CD8-positive, alpha-beta memory T cell (primary cell): ENCODE results near the gene DNAH10. TPM values are rescaled to one million over a fixed set of nuclear protein-coding genes. Genes with fewer than 3 reads are reported as not detected.

ENCODE experiments used
- CTCF ChIA-PET: fragments of 350-600 bp; sonication (Branson Sonifier 250); formaldehyde crosslinking; loops from one replicate; lab custom pipeline; 2021; ENCODE audit warnings: antibody characterized with exemption; lab: Charles Lee
- POLR2A ChIA-PET: fragments of 350-600 bp; sonication (Branson Sonifier 250); formaldehyde crosslinking; loops from one replicate; lab custom pipeline; 2021; ENCODE audit warnings: antibody characterized with exemption; lab: Charles Lee
- DNase-seq, 5 donors: peaks; one replicate each; pipeline versions ENCODE4 v3.0.0 to v3.0.0-alpha.2; 2020 to 2022; ENCODE audit warnings: mixed read lengths in 1 of 5
- H3K27ac ChIP-seq: one replicate; pipeline ENCODE4 v1.7.0; 2013; ENCODE audit warnings: low read depth, mild to moderate bottlenecking, low read length, moderate library complexity
- H3K27me3 ChIP-seq: 2 replicates; pipeline ENCODE4 v1.7.0; 2013; ENCODE audit warnings: low read length, mild to moderate bottlenecking; ENCODE audit not compliant: insufficient read depth, poor library complexity, severe bottlenecking
- H3K36me3 ChIP-seq: 2 replicates; pipeline ENCODE4 v1.7.0; 2013; ENCODE audit warnings: mild to moderate bottlenecking, low read length, moderate library complexity; ENCODE audit not compliant: insufficient read depth
- H3K4me1 ChIP-seq: 2 replicates; pipeline ENCODE4 v1.7.0; 2013; ENCODE audit warnings: mild to moderate bottlenecking, low read length, moderate library complexity; ENCODE audit not compliant: insufficient read depth
- H3K4me3 ChIP-seq: 2 replicates; pipeline ENCODE4 v1.7.0; 2013; ENCODE audit warnings: mild to moderate bottlenecking, low read length
- H3K9me3 ChIP-seq: 2 replicates; pipeline ENCODE4 v1.7.0; 2013; ENCODE audit warnings: mild to moderate bottlenecking, low read length
- H3K27ac Mint-ChIP-seq, 8 donors: one replicate each; pipeline ENCODE4 v1.8.0; 2020 to 2021; ENCODE audit warnings: mixed read lengths in 8 of 8, mild to moderate bottlenecking in 6 of 8, inconsistent platforms in 3 of 8, moderate library complexity in 3 of 8
- H3K27me3 Mint-ChIP-seq, 2 donors: one replicate each; pipeline ENCODE4 v1.8.0; 2020 to 2021; ENCODE audit warnings: mixed read lengths in 2 of 2, mild to moderate bottlenecking in 1 of 2, moderate library complexity in 1 of 2
- H3K36me3 Mint-ChIP-seq, 3 donors: one replicate each; pipeline ENCODE4 v1.8.0; 2020 to 2021; ENCODE audit warnings: mixed read lengths in 3 of 3, inconsistent platforms in 1 of 3, mild to moderate bottlenecking in 1 of 3
- H3K4me1 Mint-ChIP-seq, 3 donors: one replicate each; pipeline ENCODE4 v1.8.0; 2020 to 2021; ENCODE audit warnings: mixed read lengths in 3 of 3, inconsistent platforms in 1 of 3, mild to moderate bottlenecking in 1 of 3
- H3K4me3 Mint-ChIP-seq, 7 donors: one replicate each; pipeline ENCODE4 v1.8.0; 2020 to 2021; ENCODE audit warnings: mixed read lengths in 7 of 7, mild to moderate bottlenecking in 6 of 7, moderate library complexity in 4 of 7, inconsistent platforms in 2 of 7
- H3K9me3 Mint-ChIP-seq, 5 donors: one replicate each; pipeline ENCODE4 v1.8.0; 2020 to 2022; ENCODE audit warnings: mixed read lengths in 5 of 5, mild to moderate bottlenecking in 3 of 5, moderate library complexity in 2 of 5, inconsistent platforms in 1 of 5
- polyA plus RNA-seq: library from polyadenylated mRNA; unstranded; fragments of 300-500 nt; fragmentation: Illumina TruSeq; gene quantifications from one replicate; pipeline ENCODE4 v1.2.3, GENCODE V29; 2021
- total RNA-seq, 2 experiments: library from RNA; stranded (reverse); gene quantifications; one replicate each; pipeline ENCODE4 v1.2.3, GENCODE V29; 2021

The DNAH10 gene
- total and polyA plus RNA-seq, 3 experiments from 2014 or later, result 0.09 to 0.13 TPM; not detected in 1

DNA sequence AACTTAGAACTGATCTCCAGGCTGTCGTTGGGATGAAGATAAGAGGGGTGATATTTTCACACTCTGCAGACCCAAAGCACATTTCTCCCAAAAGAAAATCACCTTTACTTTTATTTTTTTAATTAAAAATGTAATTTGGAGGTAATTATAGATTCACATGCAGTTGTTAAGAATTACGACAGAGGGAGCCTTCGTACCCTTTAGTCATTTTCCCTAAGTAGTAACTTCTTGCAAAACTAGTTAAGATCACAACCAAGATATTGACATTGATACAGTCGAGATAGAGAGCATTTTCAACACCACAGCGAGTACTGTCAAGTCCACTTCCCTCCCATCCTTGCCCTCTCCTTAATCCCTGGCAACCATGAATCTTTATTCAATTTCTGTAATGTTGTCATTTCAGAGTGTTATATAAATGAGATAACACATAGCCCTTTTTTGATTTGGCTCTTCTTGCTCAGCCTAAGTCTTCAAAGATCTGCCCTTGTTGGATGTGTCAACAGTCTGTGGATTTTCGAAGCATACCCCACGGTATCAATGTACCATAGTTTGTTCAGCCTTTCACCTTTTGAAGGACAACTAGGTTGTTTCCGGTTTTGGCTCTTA is 39.6 kb downstream of the DNAH10 start:
- Mint-ChIP-seq H3K9me3 (no peaks in the 10 kb centered on the region), H3K4me1 (no peaks in the 10 kb centered on the region), H3K36me3 (no peaks in the 10 kb centered on the region), H3K4me3 (no peak overlapping the region), H3K27me3 (peaks cover 6 to 8% of the 10 kb centered on the region in 2 donors), H3K27ac (no peak overlapping the region)
- H3K27me3 ChIP-seq, result no peaks in the 10 kb centered on the region
- POLR2A ChIA-PET, result no interaction called here
- CTCF ChIA-PET, result no interaction called here
- H3K4me3 ChIP-seq, result no peak overlapping the region
- DNase-seq, result no peak
- no peaks in the 10 kb centered on the region for H3K4me1 ChIP-seq
- no peak overlapping the region for H3K27ac ChIP-seq
- no peaks in the 10 kb centered on the region for H3K36me3 ChIP-seq
- no peaks in the 10 kb centered on the region for H3K9me3 ChIP-seq

DNA sequence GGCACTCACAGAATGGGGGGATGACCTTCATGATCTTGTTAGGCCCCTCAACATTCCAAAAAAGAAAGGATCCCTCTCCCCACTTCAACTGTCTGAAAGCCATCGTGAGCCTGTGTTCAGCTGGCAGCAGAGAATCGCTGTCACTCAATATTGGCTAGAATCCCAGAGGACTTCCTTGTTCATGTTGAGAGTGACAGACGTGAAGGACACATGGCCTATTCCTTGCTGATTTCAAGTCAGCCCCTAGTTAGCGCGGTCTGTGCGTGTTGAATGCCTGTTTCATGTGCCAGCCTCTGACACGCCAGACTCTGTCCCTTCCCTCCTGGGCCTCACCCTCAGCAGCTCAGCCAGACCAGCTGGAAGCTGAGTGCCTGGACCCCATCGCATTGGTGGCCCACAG is 43.1 kb downstream of the DNAH10 start:
- CTCF ChIA-PET, result no interaction called here
- no peak overlapping the region for H3K4me3 Mint-ChIP-seq
- no peaks in the 10 kb centered on the region for H3K36me3 ChIP-seq
- no peak overlapping the region for H3K27ac Mint-ChIP-seq
- DNase-seq, result no peak
- no peak overlapping the region for H3K27ac ChIP-seq
- no peaks in the 10 kb centered on the region for H3K9me3 Mint-ChIP-seq
- no peaks in the 10 kb centered on the region for H3K27me3 ChIP-seq
- H3K4me1 Mint-ChIP-seq, result no peaks in the 10 kb centered on the region
- no peak overlapping the region for H3K4me3 ChIP-seq
- H3K9me3 ChIP-seq, result no peaks in the 10 kb centered on the region
- POLR2A ChIA-PET, result no interaction called here
- H3K27me3 Mint-ChIP-seq, result peaks cover 6 to 31% of the 10 kb centered on the region in 2 donors
- H3K4me1 ChIP-seq, result no peaks in the 10 kb centered on the region
- no peaks in the 10 kb centered on the region for H3K36me3 Mint-ChIP-seq

DNA sequence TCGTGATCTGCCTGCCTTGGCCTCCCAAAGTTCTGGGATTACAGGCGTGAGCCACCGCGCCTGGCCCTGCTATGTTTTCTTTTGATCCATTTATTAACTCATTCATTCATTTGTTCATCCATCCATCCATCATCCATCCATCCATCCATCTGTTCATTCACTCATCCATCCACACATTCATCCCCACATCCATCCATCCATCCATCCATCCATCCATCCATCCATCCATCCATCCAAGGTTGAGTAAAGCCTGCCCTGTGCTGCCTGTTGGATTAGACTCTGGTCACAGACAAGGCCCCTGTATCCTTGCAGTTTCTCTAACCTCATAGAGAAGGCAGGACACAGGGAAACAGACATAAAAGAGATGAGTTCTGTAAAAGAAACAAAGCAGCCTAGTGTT is 44.9 kb downstream of the DNAH10 start:
- no peaks in the 10 kb centered on the region for H3K27me3 ChIP-seq
- no peak for DNase-seq
- H3K4me3 ChIP-seq, result no peak overlapping the region
- H3K4me1 ChIP-seq, result no peaks in the 10 kb centered on the region
- no peaks in the 10 kb centered on the region for H3K36me3 ChIP-seq
- ChIA-PET POLR2A (no interaction called here), CTCF (no interaction called here)
- Mint-ChIP-seq H3K9me3 (no peaks in the 10 kb centered on the region), H3K27ac (no peak overlapping the region), H3K4me1 (no peaks in the 10 kb centered on the region), H3K27me3 (peaks cover 6 to 31% of the 10 kb centered on the region in 2 donors), H3K36me3 (no peaks in the 10 kb centered on the region), H3K4me3 (no peak overlapping the region)
- H3K9me3 ChIP-seq, result no peaks in the 10 kb centered on the region
- no peak overlapping the region for H3K27ac ChIP-seq

DNA sequence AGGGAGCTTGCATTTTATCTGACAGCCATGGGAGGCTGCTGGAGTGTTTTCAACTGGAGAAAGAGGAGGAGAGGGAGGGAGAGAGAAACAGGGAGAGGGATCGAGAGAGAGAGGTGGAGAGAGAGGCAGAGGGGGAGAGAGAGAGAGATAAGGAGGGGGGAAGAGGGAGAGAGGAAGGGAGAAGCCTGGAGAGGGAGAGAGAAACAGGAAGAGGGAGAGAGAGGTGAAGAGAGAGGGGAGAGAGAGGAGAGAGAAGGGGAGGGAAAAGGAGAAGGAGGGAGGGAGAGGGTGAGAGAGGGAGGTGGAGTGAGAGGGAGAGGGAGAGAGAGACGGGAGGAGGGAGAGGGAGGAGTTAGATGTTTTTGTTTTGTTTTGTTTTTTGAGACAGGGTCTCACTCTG is 45.6 kb downstream of the DNAH10 start:
- no peak overlapping the region for H3K4me3 Mint-ChIP-seq
- CTCF ChIA-PET, result no interaction called here

DNA sequence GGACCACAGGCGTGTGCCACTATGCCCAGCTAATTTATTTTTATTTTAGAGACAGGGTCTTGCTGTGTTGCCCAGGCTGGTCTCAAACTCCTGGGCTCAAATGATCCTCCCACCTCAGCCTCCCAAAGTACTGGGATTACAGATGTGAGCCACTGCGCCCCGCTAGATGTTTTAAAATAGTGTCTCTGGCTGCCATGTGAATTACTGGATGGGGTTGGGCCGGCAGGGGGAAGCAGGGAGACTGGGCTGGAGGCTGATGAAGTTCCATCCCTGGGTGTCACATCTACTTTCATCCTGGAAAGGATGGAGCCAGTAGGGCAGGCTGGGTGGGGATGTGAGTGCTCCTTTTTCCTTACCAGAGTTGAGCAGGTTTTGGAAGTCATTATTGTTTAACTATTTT is 46.1 kb downstream of the DNAH10 start:
- DNase-seq, result no peak

More for the DNA sequence above, 45.6 kb downstream of the DNAH10 start:
- Mint-ChIP-seq H3K27me3 (peaks cover 2 to 34% of the 10 kb centered on the region in 2 donors), H3K4me1 (no peaks in the 10 kb centered on the region), H3K9me3 (no peaks in the 10 kb centered on the region), H3K27ac (no peak overlapping the region), H3K36me3 (no peaks in the 10 kb centered on the region)
- H3K4me3 ChIP-seq, result no peak overlapping the region
- H3K27ac ChIP-seq, result no peak overlapping the region
- H3K9me3 ChIP-seq, result no peaks in the 10 kb centered on the region
- H3K36me3 ChIP-seq, result no peaks in the 10 kb centered on the region
- no peak for DNase-seq
- no peaks in the 10 kb centered on the region for H3K4me1 ChIP-seq
- POLR2A ChIA-PET, result no interaction called here
- H3K27me3 ChIP-seq, result no peaks in the 10 kb centered on the region

DNA sequence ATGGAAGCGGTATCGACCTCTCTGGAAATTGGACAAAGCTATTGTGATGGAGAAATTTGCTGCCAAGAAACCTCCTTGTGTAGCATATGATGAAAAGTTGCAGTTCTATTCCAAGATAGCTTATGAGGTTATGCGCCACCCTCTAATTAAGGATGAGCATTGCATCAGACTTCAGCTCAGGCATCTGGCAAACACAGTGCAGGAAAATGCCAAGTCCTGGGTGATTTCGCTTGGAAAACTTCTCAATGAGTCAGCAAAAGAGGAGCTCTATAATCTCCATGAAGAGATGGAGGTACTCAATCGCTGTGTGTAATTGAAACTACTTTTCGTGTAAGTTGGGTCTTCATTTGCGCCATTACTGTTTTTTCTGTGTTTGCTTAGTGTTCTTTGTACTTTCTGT is 51.2 kb downstream of the DNAH10 start:
- H3K4me3 Mint-ChIP-seq, result no peak overlapping the region
- H3K4me1 ChIP-seq, result no peaks in the 10 kb centered on the region
- ChIA-PET POLR2A (no interaction called here), CTCF (no interaction called here)
- peaks cover 5 to 26% of the 10 kb centered on the region in 2 donors for H3K27me3 Mint-ChIP-seq
- DNase-seq, result no peak
- H3K27ac ChIP-seq, result no peak overlapping the region
- no peak overlapping the region for H3K27ac Mint-ChIP-seq
- no peaks in the 10 kb centered on the region for H3K4me1 Mint-ChIP-seq
- H3K9me3 ChIP-seq, result no peaks in the 10 kb centered on the region
- H3K27me3 ChIP-seq, result no peaks in the 10 kb centered on the region
- peaks cover 0 to 17% (median 1%) of the 10 kb centered on the region in 3 donors for H3K36me3 Mint-ChIP-seq
- H3K36me3 ChIP-seq, result no peaks in the 10 kb centered on the region
- H3K9me3 Mint-ChIP-seq, result peaks cover 2 to 14% (median 14%) of the 10 kb centered on the region in 5 donors
- H3K4me3 ChIP-seq, result no peak overlapping the region

More for the DNA sequence above, 46.1 kb downstream of the DNAH10 start:
- Histone ChIP-seq H3K27ac (no peak overlapping the region), H3K36me3 (no peaks in the 10 kb centered on the region), H3K4me1 (no peaks in the 10 kb centered on the region), H3K9me3 (no peaks in the 10 kb centered on the region), H3K4me3 (no peak overlapping the region), H3K27me3 (no peaks in the 10 kb centered on the region)
- H3K4me1 Mint-ChIP-seq, result no peaks in the 10 kb centered on the region
- H3K9me3 Mint-ChIP-seq, result no peaks in the 10 kb centered on the region
- H3K27ac Mint-ChIP-seq, result peak overlapping the region in 1 of 8 donors; percentile 31
- ChIA-PET POLR2A (no interaction called here), CTCF (no interaction called here)
- peaks cover 0 to 34% of the 10 kb centered on the region in 2 donors for H3K27me3 Mint-ChIP-seq
- H3K36me3 Mint-ChIP-seq, result no peaks in the 10 kb centered on the region
- H3K4me3 Mint-ChIP-seq, result no peak overlapping the region

DNA sequence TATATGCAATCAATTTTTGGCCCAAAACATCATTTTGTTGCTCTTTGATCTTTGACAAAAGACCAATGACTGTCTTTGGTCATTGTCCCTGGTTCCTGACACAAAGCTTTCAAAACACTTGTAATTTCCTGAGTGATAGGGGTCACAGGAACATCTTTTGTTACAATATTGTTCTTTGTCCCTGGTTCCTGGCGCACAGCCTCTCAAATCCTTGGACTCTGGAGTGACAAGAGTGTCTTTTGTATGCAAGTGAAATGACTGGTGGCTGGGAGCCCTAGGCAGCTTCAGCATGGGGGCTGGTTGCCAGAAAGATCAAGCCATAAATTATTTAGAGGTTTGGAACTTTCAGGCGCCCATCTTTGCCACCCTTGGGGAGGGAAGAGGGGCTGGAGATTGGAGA is 53.9 kb downstream of the DNAH10 start:
- Mint-ChIP-seq H3K27me3 (peaks cover 11 to 28% of the 10 kb centered on the region in 2 donors), H3K4me3 (no peak overlapping the region), H3K36me3 (peaks cover 0 to 23% (median 1%) of the 10 kb centered on the region in 3 donors), H3K9me3 (peaks cover 2 to 14% (median 14%) of the 10 kb centered on the region in 5 donors), H3K4me1 (no peaks in the 10 kb centered on the region), H3K27ac (no peak overlapping the region)
- Histone ChIP-seq H3K4me1 (no peaks in the 10 kb centered on the region), H3K27me3 (no peaks in the 10 kb centered on the region), H3K27ac (no peak overlapping the region), H3K9me3 (no peaks in the 10 kb centered on the region), H3K4me3 (no peak overlapping the region), H3K36me3 (no peaks in the 10 kb centered on the region)
- POLR2A ChIA-PET, result no interaction called here
- CTCF ChIA-PET, result no interaction called here
- DNase-seq, result no peak

DNA sequence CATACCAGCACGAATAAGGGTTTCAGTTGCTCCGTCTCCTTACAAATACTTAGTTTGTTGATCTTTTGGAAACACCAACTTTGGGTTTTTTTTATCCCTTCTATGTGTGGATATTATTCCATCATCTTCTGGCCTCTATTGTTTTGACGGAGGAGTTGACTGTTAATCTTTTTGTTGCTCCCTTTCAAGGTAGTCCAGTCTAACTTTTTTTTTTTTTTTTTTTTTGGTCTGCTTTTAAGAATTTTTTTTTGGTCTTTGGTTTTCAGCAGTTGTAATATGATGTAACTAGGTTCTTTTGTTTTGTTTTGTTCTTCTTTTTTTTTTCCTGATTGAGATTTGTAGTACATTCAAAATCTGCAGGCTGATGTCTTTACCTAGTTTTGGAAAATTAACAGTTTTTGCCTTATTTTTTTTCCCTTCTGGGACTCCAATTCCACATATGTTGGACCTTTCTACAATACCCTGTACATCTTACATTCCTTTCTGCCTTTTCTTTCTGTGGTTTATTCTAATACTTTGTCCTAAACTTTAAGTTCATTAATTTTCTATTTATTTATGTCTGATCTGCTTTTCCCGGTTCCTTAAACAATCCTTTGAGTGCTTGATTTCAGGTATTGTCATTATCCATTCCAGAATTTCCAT is 54.9 kb downstream of the DNAH10 start:
- peaks cover 0 to 23% (median 1%) of the 10 kb centered on the region in 3 donors for H3K36me3 Mint-ChIP-seq
- ChIA-PET CTCF (no interaction called here), POLR2A (no interaction called here)

More for the DNA sequence above, 54.9 kb downstream of the DNAH10 start:
- Mint-ChIP-seq H3K27ac (no peak overlapping the region), H3K4me3 (no peak overlapping the region), H3K4me1 (no peaks in the 10 kb centered on the region), H3K27me3 (peaks cover 11 to 28% of the 10 kb centered on the region in 2 donors), H3K9me3 (peaks cover 2 to 14% (median 14%) of the 10 kb centered on the region in 5 donors)
- Histone ChIP-seq H3K9me3 (no peaks in the 10 kb centered on the region), H3K4me3 (no peak overlapping the region), H3K27ac (no peak overlapping the region), H3K36me3 (no peaks in the 10 kb centered on the region), H3K4me1 (no peaks in the 10 kb centered on the region), H3K27me3 (no peaks in the 10 kb centered on the region)
- DNase-seq, result no peak
